ENCODE results near the gene WNT1.

Gene WNT1

DNA sequence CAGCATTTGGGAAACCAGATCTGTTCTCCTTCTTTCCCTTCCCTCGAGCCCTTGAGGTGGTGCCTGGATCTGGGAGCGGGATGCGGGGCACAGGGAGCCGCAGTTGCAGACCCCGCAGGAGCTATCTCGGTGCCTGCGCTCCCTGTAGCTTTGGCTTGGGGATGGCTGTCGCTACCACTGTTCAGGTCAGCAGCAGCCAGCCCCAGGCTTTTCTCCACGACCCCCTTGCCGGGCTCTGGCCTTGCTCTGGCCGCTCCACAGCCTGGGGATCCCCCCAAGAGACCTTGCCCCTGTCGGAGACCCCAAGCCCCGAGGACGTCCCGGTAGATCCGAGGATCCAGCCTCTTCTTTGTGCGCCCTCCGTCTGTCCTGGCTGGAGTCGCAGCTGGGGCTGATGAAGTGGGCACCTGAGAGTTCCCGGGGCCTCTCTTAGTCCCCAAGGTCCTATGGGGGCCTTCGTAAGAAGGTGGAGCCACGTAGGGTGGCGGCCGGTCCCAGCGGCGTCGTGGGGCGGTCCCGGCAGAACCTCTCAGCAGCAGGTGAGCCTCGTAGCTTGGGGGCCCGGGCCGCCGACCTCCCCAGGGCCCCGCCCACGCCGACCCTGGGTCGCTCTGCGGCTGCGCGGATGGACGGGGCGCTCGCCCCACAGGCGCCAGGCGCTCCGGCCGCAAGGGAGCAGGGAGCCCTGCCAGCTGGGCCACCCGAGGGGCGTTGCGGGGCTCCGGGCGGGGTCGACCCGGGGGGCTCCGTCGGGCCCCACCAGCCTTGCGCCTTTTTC, 19.8 kb downstream of the WNT1 start:
- H3K9ac ChIP-seq, result peak overlapping the region; percentile 62; the same call in 1 of the 2 replicates
- H3K27ac ChIP-seq, result no peak overlapping the region
- H2AFZ ChIP-seq (ENCODE audit: low read depth), result peak overlapping the region; percentile 80
- TF ChIP-seq CTCF (conservative IDR thresholded peaks at IDR 0.05; ENCODE audit: low read depth, low read length), result no peak
- H3K4me2 ChIP-seq, result peak overlapping the region; percentile 94
- no peaks in the 10 kb centered on the region for H3K79me2 ChIP-seq (ENCODE audit: insufficient read depth, low read depth)
- no peak overlapping the region for H3K4me3 ChIP-seq (IDR thresholded peaks at IDR 0.05; ENCODE audit: insufficient read depth, low read depth, low read length)
- H3K27me3 ChIP-seq (ENCODE audit: insufficient read depth, low read depth), result no peaks in the 10 kb centered on the region; the same call in 1 of the 2 replicates
- peaks cover 29% of the 10 kb centered on the region for H3K4me1 ChIP-seq (ENCODE audit: low read depth, poor library complexity, severe bottlenecking)
- H3K36me3 ChIP-seq (ENCODE audit: insufficient read depth), result no peaks in the 10 kb centered on the region
- no peaks in the 10 kb centered on the region for H4K20me1 ChIP-seq (ENCODE audit: insufficient read depth)

DNA sequence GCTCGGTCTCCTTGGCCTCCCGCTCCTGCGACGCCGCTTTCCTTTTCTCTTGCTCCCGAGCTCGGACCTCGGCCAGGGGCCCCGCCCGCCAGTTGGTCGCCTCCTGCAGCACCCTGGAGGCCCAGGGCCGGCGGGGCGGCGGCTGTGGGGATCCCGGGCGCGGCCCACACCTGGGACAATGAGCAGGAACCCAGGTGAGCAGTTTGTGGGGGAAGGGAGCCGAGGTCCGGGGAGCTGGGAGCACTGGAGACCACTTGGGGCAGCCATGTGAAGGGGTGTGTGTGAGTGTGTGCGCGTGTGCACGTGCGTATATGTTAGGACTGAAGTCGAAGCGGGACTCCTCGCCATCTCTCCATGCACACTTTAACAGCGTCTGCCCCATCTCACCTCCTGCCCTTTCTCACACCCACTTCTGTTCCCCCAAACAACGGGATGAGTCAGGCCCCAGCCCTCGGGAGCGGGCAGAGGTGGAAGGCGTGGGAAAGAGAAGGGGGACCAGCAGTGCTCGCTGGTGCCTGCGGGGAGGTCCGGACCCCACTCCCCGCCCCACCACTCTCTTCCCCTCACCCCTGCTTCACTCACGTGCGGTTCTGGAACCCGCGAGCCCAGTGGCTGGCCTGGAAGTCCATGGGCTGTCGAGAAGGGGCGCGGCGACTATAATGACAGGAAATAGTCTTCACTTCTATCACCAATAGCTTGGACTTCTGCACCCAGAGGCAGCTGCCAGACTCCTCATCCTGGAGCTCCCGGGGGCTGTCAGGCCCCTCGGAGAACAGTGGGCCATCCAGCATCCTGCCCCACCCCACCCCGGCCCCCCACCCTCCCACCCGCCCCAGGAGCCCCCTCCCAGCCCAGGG, 20.6 kb downstream of the WNT1 start:
- no peaks in the 10 kb centered on the region; the same call in 1 of the 2 replicates for H3K27me3 ChIP-seq (ENCODE audit: insufficient read depth, low read depth)
- TF ChIP-seq CTCF (conservative IDR thresholded peaks at IDR 0.05; ENCODE audit: low read depth, low read length), result no peak
- peak overlapping the region; percentile 94 for H3K4me2 ChIP-seq
- H3K79me2 ChIP-seq (ENCODE audit: insufficient read depth, low read depth), result no peaks in the 10 kb centered on the region
- H3K4me3 ChIP-seq (IDR thresholded peaks at IDR 0.05; ENCODE audit: insufficient read depth, low read depth, low read length), result no peak overlapping the region
- no peaks in the 10 kb centered on the region for H4K20me1 ChIP-seq (ENCODE audit: insufficient read depth)
- H3K9ac ChIP-seq, result peak overlapping the region; percentile 62; the same call in 1 of the 2 replicates
- H3K27ac ChIP-seq, result no peak overlapping the region
- peak overlapping the region; percentile 80 for H2AFZ ChIP-seq (ENCODE audit: low read depth)
- peaks cover 29% of the 10 kb centered on the region for H3K4me1 ChIP-seq (ENCODE audit: low read depth, poor library complexity, severe bottlenecking)
- H3K36me3 ChIP-seq (ENCODE audit: insufficient read depth), result no peaks in the 10 kb centered on the region

GRCh38 chr12:48999371-49000131, 21.4 kb downstream of the WNT1 start, which contains the start of gene DDN:
TSS of gene DDN (minus strand) at chr12:48999375. CDS start at chr12:48999287, 88 bp downstream.
- H3K79me2 ChIP-seq (ENCODE audit: insufficient read depth, low read depth), result no peaks in the 10 kb centered on the region
- peaks cover 29% of the 10 kb centered on the region for H3K4me1 ChIP-seq (ENCODE audit: low read depth, poor library complexity, severe bottlenecking)
- TF ChIP-seq CTCF (conservative IDR thresholded peaks at IDR 0.05; ENCODE audit: low read depth, low read length), result peak; percentile 31
- H3K4me3 ChIP-seq (IDR thresholded peaks at IDR 0.05; ENCODE audit: insufficient read depth, low read depth, low read length), result no peak within 1 kb of the TSS
- peak within 1 kb of the TSS; percentile 73 for H3K9ac ChIP-seq
- H3K36me3 ChIP-seq (ENCODE audit: insufficient read depth), result no peaks in the 10 kb centered on the region
- peak within 1 kb of the TSS; percentile 47 for H3K27ac ChIP-seq
- H3K27me3 ChIP-seq (ENCODE audit: insufficient read depth, low read depth), result no peaks in the 10 kb centered on the region; the same call in 1 of the 2 replicates
- H4K20me1 ChIP-seq (ENCODE audit: insufficient read depth), result no peaks in the 10 kb centered on the region
- peak within 1 kb of the TSS; percentile 83 for H2AFZ ChIP-seq (ENCODE audit: low read depth)
- peak within 1 kb of the TSS; percentile 100 for H3K4me2 ChIP-seq

DNA sequence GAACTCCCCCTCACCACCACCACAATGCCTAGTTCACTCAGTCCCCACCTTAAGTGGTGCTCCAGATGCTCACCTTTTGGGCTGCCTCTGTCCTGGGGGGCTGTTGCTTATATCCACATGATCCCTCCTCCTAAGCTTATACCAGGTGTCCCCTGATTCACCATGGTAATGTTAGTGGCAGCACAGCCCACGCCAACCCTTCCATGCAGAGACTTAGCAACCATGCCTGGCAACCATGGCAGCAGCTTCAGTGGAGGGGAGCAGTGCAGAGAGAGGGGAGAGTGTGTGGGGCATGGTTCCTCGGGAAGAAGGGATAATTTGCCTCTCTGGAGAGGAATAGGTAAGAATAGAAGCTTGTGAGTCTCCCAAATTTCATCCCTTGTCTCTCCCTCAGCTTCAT, 22.2 kb downstream of the WNT1 start:
- Histone ChIP-seq H3K4me2 (peak overlapping the region; percentile 100), H4K20me1 (ENCODE audit: insufficient read depth) (no peaks in the 10 kb centered on the region), H3K9ac (peak overlapping the region; percentile 73; the same call in 1 of the 2 replicates), H3K4me3 (IDR thresholded peaks at IDR 0.05; ENCODE audit: insufficient read depth, low read depth, low read length) (no peak overlapping the region), H3K27me3 (ENCODE audit: insufficient read depth, low read depth) (no peaks in the 10 kb centered on the region; the same call in 1 of the 2 replicates), H3K36me3 (ENCODE audit: insufficient read depth) (no peaks in the 10 kb centered on the region), H3K4me1 (ENCODE audit: low read depth, poor library complexity, severe bottlenecking) (peaks cover 24% of the 10 kb centered on the region), H3K27ac (no peak overlapping the region), H3K79me2 (ENCODE audit: insufficient read depth, low read depth) (no peaks in the 10 kb centered on the region), H2AFZ (ENCODE audit: low read depth) (peak overlapping the region; percentile 83; the same call in 1 of the 2 replicates)
- TF ChIP-seq CTCF (conservative IDR thresholded peaks at IDR 0.05; ENCODE audit: low read depth, low read length), result no peak
